GM12873 (cell line): Measurements from ENCODE around the gene HMGN3.

Experiments used
- TF ChIP-seq, protein P1 (sequence below): IDR thresholded peaks from 2 replicates; pipeline ENCODE4 v1.5.1; 2012; ENCODE audit warnings: low read depth, mild to moderate bottlenecking, moderate library complexity, low read length, control low read depth; ENCODE audit not compliant: insufficient read depth; ENCODE audit errors: missing control alignments

Gene HMGN3

DNA sequence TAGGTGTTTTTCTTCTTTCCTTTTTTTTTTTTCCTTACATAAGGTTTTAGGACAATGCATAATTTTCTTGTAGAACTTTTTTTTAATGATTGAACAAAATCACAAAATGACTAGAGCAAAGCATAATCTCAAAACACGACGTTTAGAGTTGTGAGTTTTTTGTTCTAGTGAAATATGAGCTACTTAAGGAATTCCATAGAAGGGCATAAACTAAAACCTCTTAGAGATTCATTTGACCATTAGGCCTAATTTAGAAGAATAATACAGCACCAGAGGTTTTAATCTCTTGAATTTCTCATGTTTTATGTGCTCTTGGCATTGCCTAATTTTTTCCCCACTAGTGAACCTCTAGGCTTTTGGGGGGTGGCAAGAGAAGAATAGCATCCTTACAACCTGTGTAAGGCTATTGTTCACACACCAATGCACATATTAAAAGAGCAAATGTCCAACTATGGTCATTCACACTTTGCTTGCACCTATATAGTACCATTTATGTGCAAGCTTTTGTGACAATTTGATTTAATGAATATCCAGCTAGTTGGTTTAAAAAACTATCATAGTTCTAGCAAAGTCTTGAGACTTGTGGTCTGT lies 44.6 kb downstream of the HMGN3 start:
- TF ChIP-seq, protein P1, sequence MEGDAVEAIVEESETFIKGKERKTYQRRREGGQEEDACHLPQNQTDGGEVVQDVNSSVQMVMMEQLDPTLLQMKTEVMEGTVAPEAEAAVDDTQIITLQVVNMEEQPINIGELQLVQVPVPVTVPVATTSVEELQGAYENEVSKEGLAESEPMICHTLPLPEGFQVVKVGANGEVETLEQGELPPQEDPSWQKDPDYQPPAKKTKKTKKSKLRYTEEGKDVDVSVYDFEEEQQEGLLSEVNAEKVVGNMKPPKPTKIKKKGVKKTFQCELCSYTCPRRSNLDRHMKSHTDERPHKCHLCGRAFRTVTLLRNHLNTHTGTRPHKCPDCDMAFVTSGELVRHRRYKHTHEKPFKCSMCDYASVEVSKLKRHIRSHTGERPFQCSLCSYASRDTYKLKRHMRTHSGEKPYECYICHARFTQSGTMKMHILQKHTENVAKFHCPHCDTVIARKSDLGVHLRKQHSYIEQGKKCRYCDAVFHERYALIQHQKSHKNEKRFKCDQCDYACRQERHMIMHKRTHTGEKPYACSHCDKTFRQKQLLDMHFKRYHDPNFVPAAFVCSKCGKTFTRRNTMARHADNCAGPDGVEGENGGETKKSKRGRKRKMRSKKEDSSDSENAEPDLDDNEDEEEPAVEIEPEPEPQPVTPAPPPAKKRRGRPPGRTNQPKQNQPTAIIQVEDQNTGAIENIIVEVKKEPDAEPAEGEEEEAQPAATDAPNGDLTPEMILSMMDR, result no peak

DNA sequence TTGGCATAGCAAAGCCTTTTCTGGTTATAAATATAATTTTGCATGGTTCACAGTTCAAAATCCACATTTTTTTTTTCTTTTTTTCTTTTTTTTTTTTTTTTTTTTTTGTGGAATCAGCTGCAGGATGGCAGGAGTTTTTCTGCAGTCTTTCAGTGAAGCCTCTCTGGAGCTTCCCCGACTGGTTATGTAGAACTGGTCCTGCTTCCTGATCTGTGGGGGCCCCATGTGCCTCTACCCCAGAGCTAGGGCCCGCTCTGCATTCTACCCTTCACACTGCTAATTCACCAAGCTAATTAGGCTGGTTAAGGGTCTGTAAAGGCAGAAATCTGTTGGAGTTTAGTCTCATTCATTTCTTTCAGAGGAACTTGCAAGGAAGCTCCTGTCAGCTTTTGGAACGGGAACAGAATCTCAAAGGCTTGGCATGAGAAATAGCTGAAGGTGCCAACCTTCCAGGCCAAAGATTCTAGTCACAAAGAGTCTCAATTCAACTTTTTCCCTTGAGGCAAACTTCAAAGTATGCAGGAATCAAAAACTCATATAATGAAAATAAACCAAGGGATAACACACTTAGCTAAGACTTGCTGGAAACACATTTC lies 45.5 kb downstream of the HMGN3 start:
- TF ChIP-seq, protein P1, result no peak

DNA sequence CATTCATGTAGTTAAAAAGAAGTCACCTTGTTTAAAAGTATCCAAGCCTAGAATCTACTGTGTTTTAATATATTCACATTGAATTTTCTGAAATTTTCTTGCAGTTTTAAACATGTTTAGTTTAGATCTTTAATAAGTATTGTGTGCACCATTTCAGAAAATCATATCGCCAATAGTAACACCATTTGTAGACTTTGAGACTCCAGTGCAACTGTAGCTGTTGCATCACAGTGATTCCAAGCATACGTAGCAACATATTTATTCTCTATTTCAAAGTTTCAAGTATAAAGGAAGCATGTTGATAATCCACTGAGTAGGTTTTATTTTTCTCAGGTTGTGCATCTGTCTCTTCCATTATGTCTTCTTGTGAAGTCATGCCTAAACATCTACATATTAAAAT lies 46.4 kb downstream of the HMGN3 start:
- TF ChIP-seq, protein P1, result no peak

DNA sequence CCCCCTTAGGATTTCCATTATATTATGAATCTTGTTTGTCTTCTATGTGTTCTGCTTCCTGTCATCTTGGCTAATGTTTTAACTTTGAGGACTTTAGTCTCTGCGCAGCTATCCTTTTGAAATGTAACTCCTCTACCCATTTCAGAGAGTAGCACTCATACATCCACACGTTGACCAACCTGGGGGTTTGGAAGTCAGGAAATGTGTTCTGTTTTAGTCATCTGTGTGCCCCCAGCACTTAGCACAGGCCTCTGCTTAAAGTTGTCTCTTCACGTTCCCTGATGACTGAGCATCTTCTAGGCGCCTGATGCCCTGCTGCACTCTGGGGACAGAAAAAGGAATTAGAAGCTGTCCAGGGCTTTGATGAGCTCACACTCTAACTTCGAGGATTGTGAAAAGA lies 47.9 kb downstream of the HMGN3 start:
- TF ChIP-seq, protein P1, result no peak

DNA sequence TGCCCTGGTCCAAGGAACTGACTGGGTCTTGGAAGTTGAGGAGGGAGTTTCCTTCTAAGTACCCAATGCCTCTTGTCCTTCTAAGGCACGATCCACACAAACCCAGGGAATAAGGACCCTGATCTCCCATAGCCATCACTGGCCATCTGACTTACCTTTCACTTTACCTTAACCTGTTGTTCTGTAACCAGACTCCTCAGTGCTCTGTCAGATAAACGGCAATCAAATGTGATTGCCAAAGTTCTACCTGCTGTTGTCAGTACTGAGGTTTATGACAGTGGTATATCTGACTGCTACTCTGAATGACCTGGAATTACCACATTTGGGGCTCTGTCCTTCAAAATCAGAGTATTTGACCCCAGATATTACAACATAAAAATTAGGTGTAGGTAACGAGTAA lies 49.8 kb downstream of the HMGN3 start:
- TF ChIP-seq, protein P1, result no peak

DNA sequence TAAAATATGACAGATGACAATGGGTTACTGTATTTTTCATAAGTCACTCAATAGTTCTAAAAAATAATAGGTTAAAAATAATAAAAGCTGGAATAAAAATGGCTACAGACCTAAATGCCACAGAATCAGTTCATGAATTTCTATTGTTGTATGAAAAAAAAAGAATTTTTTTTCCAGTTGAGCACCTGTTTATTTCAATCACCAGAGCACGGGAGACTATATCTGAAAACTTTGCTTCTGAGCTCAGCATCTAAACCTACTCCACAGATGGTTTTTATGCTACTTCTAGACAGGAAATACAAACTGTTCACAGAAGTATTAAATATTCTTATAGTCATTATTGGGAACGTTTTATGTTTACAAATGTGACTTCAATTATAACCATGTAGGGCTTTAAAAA lies 50.4 kb downstream of the HMGN3 start:
- TF ChIP-seq, protein P1, result no peak

DNA sequence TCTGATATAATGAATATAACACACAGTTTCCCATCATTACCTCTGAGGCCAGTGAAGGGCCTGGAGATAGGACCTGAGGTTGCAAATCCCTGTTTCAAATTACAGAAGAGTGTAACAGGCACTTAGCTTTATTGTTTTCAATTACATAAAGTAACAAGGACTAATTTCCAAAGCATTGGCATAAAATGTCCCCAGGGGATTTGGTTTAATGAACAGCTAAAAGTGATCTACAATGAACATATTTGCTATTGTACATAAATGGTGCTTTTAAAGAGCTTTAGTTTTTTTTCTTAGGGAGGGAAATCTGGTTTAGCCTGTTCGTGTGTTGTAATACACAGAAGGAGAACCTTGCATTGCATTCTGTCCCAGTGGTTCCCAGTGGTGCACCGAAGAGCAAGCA lies 54.4 kb downstream of the HMGN3 start:
- TF ChIP-seq, protein P1, result no peak

DNA sequence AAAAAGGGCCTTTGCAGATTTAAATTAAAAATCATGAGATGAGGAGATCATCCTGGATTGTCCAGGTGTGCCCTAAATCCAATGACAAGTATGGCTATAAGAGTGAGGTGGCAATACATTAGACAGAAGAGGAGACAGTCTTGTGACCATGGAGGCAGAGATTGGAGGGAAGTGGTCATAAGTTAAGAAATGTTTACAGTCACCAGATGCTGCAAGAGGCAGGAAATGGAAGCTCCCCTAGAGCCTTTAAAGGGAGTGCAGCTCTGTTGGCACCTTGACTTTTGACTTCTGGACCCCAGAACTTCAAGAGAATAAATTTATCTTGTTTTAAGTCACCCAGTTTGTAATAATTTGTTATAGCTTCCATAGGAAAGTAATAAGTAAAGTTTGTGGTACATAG lies 61.1 kb downstream of the HMGN3 start:
- TF ChIP-seq, protein P1, result no peak
